IMR-90 (cell line): ENCODE measurements around the gene FRY. TPM values are rescaled to one million over a fixed set of nuclear protein-coding genes. Genes with fewer than 3 reads are reported as not detected.

Experiments
- ATAC-seq: fragments of 200-7000 bp; cut with Tn5 transposase; 2 replicates; pipeline ENCODE4 v1.9.1; 2020; ENCODE audit warnings: low read depth, mild to moderate bottlenecking, moderate library complexity
- BruUV-seq: library from RNA; stranded (reverse); fragments of 400-500 nt; replicated peaks from 2 replicates; lab custom pipeline; 2021; lab: Mats Ljungman, UMichigan
- CTCF ChIA-PET: fragments of 300-600 bp; formaldehyde crosslinking; extraction: SDS; loops from one replicate; lab custom pipeline; 2021; ENCODE audit warnings: antibody characterized with exemption; lab: Yijun Ruan, JAX
- POLR2A ChIA-PET: fragments of 300-600 bp; sonication (Branson Sonifier 250); formaldehyde crosslinking; loops from one replicate; lab custom pipeline; 2022; ENCODE audit warnings: antibody characterized with exemption; ENCODE audit not compliant: unreplicated experiment; lab: Charles Lee
- DNase-seq: peaks from one replicate; pipeline ENCODE4 v3.0.0; 2013
- H2AFZ ChIP-seq: replicated peaks from 2 replicates; pipeline ENCODE3; 2013; ENCODE audit warnings: low read length, mild to moderate bottlenecking; ENCODE audit not compliant: poor library complexity
- H2AK5ac ChIP-seq: 2 replicates; pipeline ENCODE4 v1.6.1; 2013; ENCODE audit warnings: low read depth, low read length, inconsistent platforms
- H2AK9ac ChIP-seq: replicated peaks from 2 replicates; pipeline ENCODE3; 2013; ENCODE audit warnings: mild to moderate bottlenecking, low read depth, low read length, moderate library complexity; ENCODE audit not compliant: poor library complexity
- H2BK120ac ChIP-seq: 2 replicates; pipeline ENCODE4 v1.6.1; 2013; ENCODE audit warnings: low read depth, low read length, inconsistent platforms
- H2BK15ac ChIP-seq: 3 replicates; pipeline ENCODE4 v1.6.1; 2013; ENCODE audit warnings: low read depth, low read length, inconsistent platforms
- H2BK20ac ChIP-seq: 2 replicates; pipeline ENCODE4 v1.6.1; 2013; ENCODE audit warnings: low read depth, mild to moderate bottlenecking, inconsistent platforms, low read length, moderate library complexity
- H2BK5ac ChIP-seq: 2 replicates; pipeline ENCODE4 v1.6.1; 2013; ENCODE audit warnings: mild to moderate bottlenecking, low read depth, low read length, inconsistent platforms; ENCODE audit not compliant: poor library complexity, severe bottlenecking
- H3K14ac ChIP-seq: replicated peaks from 2 replicates; pipeline ENCODE4 v1.6.1; 2013; ENCODE audit warnings: low read depth, low read length, inconsistent platforms
- H3K18ac ChIP-seq: 2 replicates; pipeline ENCODE4 v1.6.1; 2013; ENCODE audit warnings: low read depth, low read length, control low read depth
- H3K23ac ChIP-seq: 2 replicates; pipeline ENCODE4 v1.6.1; 2013; ENCODE audit warnings: low read depth, low read length, inconsistent platforms
- H3K27ac ChIP-seq: 2 replicates; pipeline ENCODE4 v1.5.1; 2013; ENCODE audit warnings: mild to moderate bottlenecking, control low read depth, low read length; ENCODE audit not compliant: insufficient read depth
- H3K27me3 ChIP-seq: 2 replicates; pipeline ENCODE4 v1.6.1; 2013; ENCODE audit warnings: low read length; ENCODE audit not compliant: control insufficient read depth, insufficient read depth
- H3K36me3 ChIP-seq: 2 replicates; pipeline ENCODE4 v1.6.1; 2013; ENCODE audit warnings: low read length, mixed read lengths; ENCODE audit not compliant: control insufficient read depth, insufficient read depth
- H3K4ac ChIP-seq: 2 replicates; pipeline ENCODE4 v1.6.1; 2013; ENCODE audit warnings: low read depth, low read length, inconsistent platforms
- H3K4me1 ChIP-seq: 2 replicates; pipeline ENCODE4 v1.6.1; 2013; ENCODE audit warnings: low read length, mixed read lengths; ENCODE audit not compliant: control insufficient read depth, insufficient read depth
- H3K4me2 ChIP-seq: 2 replicates; pipeline ENCODE4 v1.6.1; 2013; ENCODE audit warnings: low read depth, mild to moderate bottlenecking, control low read depth, low read length, moderate library complexity
- H3K4me3 ChIP-seq: 2 replicates; pipeline ENCODE4 v1.5.1; 2013; ENCODE audit warnings: low read depth, mild to moderate bottlenecking, control low read depth, low read length, moderate library complexity; ENCODE audit not compliant: insufficient read depth
- H3K56ac ChIP-seq: 2 replicates; pipeline ENCODE4 v1.6.1; 2013; ENCODE audit warnings: low read length, inconsistent platforms; ENCODE audit not compliant: insufficient read depth; ENCODE audit errors: extremely low read depth
- H3K79me1 ChIP-seq, 2 experiments: 2 replicates each; pipeline ENCODE4 v1.6.1; 2013; ENCODE audit warnings: low read length in 2 of 2, inconsistent platforms in 1 of 2, low read depth in 1 of 2
- H3K9ac ChIP-seq: 2 replicates; pipeline ENCODE4 v1.6.1; 2013; ENCODE audit warnings: low read depth, low read length, control low read depth
- H3K9me1 ChIP-seq: 2 replicates; pipeline ENCODE4 v1.6.1; 2013; ENCODE audit warnings: low read length, inconsistent platforms; ENCODE audit not compliant: insufficient read depth
- H3K9me3 ChIP-seq: 2 replicates; pipeline ENCODE4 v1.6.1; 2013; ENCODE audit warnings: low read length; ENCODE audit not compliant: control insufficient read depth, insufficient read depth
- H4K20me1 ChIP-seq: 2 replicates; pipeline ENCODE4 v1.6.1; 2013; ENCODE audit warnings: low read length, inconsistent platforms; ENCODE audit not compliant: insufficient read depth
- H4K5ac ChIP-seq: 2 replicates; pipeline ENCODE4 v1.6.1; 2013; ENCODE audit warnings: mild to moderate bottlenecking, low read depth, low read length, control low read depth
- H4K8ac ChIP-seq, 2 experiments: 2 replicates each; pipeline ENCODE4 v1.6.1; 2013; ENCODE audit warnings: low read depth in 2 of 2, low read length in 2 of 2, control low read depth in 1 of 2, inconsistent platforms in 1 of 2
- H4K91ac ChIP-seq: 2 replicates; pipeline ENCODE4 v1.6.1; 2013; ENCODE audit warnings: low read depth, low read length, inconsistent platforms; ENCODE audit not compliant: insufficient read depth
- MXI1 ChIP-seq: IDR thresholded peaks from 2 replicates; pipeline ENCODE4 v1.6.1; 2012; ENCODE audit warnings: low read depth, mild to moderate bottlenecking, low read length, moderate library complexity, borderline replicate concordance
- RAD21 ChIP-seq: IDR thresholded peaks from 2 replicates; pipeline ENCODE4 v1.6.1; 2012; ENCODE audit warnings: low read length, improper control_type of control experiment
- RFX5 ChIP-seq: IDR thresholded peaks from 2 replicates; pipeline ENCODE4 v1.8.0; 2012; ENCODE audit warnings: low read depth, mild to moderate bottlenecking, low read length, moderate library complexity
- SMC3 ChIP-seq: fragments of 150-350 bp; IDR thresholded peaks from 2 replicates; pipeline ENCODE4 v1.6.1; 2016; ENCODE audit warnings: low read depth, mild to moderate bottlenecking, antibody characterized with exemption, low read length, moderate library complexity
- WGBS, 2 experiments: methylation state at CpG; one replicate each; pipeline versions ENCODE4 v1.1.5 to v1.1.7; 2013; ENCODE audit warnings: missing lambda C conversion rate in 2 of 2; ENCODE audit not compliant: insufficient read length in 1 of 2; ENCODE audit errors: extremely low coverage in 2 of 2; 5-methylcytosine and 5-hydroxymethylcytosine counted together
- dilution Hi-C: fragments of 300-500 bp; cut with HindIII; formaldehyde crosslinking; loops from one replicate; pipeline ENCODE4 v1.14.3; 2018; ENCODE audit warnings: low sequenced_read_pairs; ENCODE audit not compliant: unreplicated experiment
- in situ Hi-C: fragments of 300-500 bp; cut with MboI; formaldehyde crosslinking; loops from 3 replicates; pipeline ENCODE4 v1.14.3; 2019; ENCODE audit warnings: low sequenced_read_pairs, inconsistent platforms, mixed read lengths
- intact Hi-C: fragments of 100-400 bp; cut with micrococcal nuclease; formaldehyde crosslinking; loops from 2 replicates; pipeline ENCODE4 v1.10.0; 2022
- polyA plus RNA-seq, 3 experiments: library from polyadenylated mRNA; depleted of rRNA; stranded (reverse); fragments of >200 nt; gene quantifications; 2 replicates each; pipeline ENCODE4 v1.2.3, GENCODE V29; 2012; ENCODE audit warnings: low replicate concordance in 1 of 3
- total RNA-seq: library from RNA; depleted of rRNA; stranded (reverse); fragments of >200 nt; gene quantifications from 2 replicates; pipeline ENCODE4 v1.2.3, GENCODE V29; 2012

Gene FRY
- total and polyA plus RNA-seq, 2 of the 4 experiments (the other 2 are of a cell fraction): 3.0 to 4.8 TPM

DNA sequence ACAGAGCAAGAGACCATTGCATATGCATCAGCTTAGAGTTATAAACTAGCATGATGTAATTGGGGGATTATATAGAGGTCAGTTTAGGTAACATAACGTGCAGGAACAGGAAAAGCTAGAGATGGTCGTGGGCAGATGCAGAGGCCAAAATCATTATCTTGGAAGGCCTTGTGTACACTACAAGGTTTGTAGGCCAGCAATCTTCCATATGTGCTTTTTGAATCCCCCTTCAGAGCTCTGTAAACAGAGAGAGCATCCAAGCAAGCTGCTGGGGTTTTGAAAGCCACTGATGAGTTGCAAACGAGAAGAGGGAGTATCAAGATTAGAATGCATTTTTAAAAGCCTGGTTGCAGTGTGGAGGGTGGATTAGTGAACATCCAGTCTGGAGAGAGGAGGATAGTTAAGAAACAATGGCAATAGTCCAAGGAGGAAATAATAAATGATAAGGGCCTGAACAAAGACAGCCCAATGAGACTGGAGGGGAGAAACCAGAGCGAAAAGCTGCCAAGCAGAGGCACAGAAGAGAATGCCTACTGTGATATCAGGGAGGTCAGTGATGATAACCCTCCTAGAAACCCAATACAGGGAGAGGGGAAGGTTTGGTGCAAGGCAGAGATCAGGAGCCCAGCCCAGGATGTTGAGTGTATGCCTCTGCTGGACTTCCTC, 174.0 kb downstream of the FRY start:
- H3K27me3 ChIP-seq: no peaks in the 10 kb centered on the region
- POLR2A ChIA-PET: no interaction called here
- no peak overlapping the region for H2AK9ac ChIP-seq
- H2AFZ ChIP-seq: peak overlapping the region; percentile 65
- peak overlapping the region; percentile 48 for H4K5ac ChIP-seq
- peaks cover 5% of the 10 kb centered on the region; the same call in 1 of the 2 replicates for H3K36me3 ChIP-seq
- TF ChIP-seq RFX5 (no peak), SMC3 (no peak), MXI1 (no peak), RAD21 (no peak)
- H2BK15ac ChIP-seq: peak overlapping the region; percentile 81; the same call in 1 of the 3 replicates
- H2BK20ac ChIP-seq: peak overlapping the region; percentile 71
- H4K91ac ChIP-seq: peak overlapping the region; percentile 66
- peak overlapping the region; percentile 8 for H2BK5ac ChIP-seq
- H3K9ac ChIP-seq: no peak overlapping the region
- peak overlapping the region; percentile 7; the same call in 1 of the 2 replicates for H3K56ac ChIP-seq
- H3K14ac ChIP-seq: peak overlapping the region; percentile 66
- H2BK120ac ChIP-seq: peak overlapping the region; percentile 76
- H3K4ac ChIP-seq: peak overlapping the region; percentile 84
- intact Hi-C loops: no loop called here
- H3K4me1 ChIP-seq: peaks cover 16% of the 10 kb centered on the region
- CTCF ChIA-PET: no interaction called here
- dilution Hi-C loops: no loop called here
- no peaks in the 10 kb centered on the region for H4K20me1 ChIP-seq
- H3K79me1 ChIP-seq: no peaks in the 10 kb centered on the region
- peaks cover 5% of the 10 kb centered on the region; the same call in 1 of the 2 replicates for H3K9me1 ChIP-seq
- H3K4me3 ChIP-seq: no peak overlapping the region
- in situ Hi-C loops: no loop called here
- H3K4me2 ChIP-seq: no peak overlapping the region; the same call in 1 of the 2 replicates
- no TSS peak for BruUV-seq
- H4K8ac ChIP-seq: peak overlapping the region; percentile 32 to 74; a peak in 2 of 4 replicates
- peak overlapping the region; percentile 77 for H3K23ac ChIP-seq
- peak overlapping the region; percentile 71 for H3K18ac ChIP-seq
- peak overlapping the region; percentile 67; the same call in 1 of the 2 replicates for H2AK5ac ChIP-seq
- 60% methylated on average over 1 of the region's 4 CpGs; no CpG with 5 or more reads in 1 of the 2 experiments for WGBS, 2 experiments
- no peaks in the 10 kb centered on the region for H3K9me3 ChIP-seq
- peak; percentile 35 for ATAC-seq
- H3K27ac ChIP-seq: peak overlapping the region; percentile 83; the same call in 1 of the 2 replicates
- DNase-seq: peak; percentile 46
